GM12873 (cell line): ENCODE measurements around the gene ADAT2.
A peak's percentile ranks its signal among the peaks of the same experiment; 100 is the strongest.

Experiments used
- CTCF ChIP-seq: IDR thresholded peaks from 2 replicates; pipeline ENCODE4 v1.5.1; 2012; ENCODE audit warnings: low read depth, mild to moderate bottlenecking, moderate library complexity, low read length, control low read depth; ENCODE audit not compliant: insufficient read depth; ENCODE audit errors: missing control alignments

The ADAT2 gene

GRCh38 chr6:143431226-143431625 lies 19.3 kb downstream of the ADAT2 start:
- TF ChIP-seq CTCF = no peak

GRCh38 chr6:143429970-143430369 lies 20.5 kb downstream of the ADAT2 start:
- no peak for TF ChIP-seq CTCF

- TF ChIP-seq CTCF = peak; percentile 97
Measured at GRCh38 chr6:143427109-143427817, 23.2 kb downstream of the ADAT2 start.

GRCh38 chr6:143426026-143426425 lies 24.5 kb downstream of the ADAT2 start:
- TF ChIP-seq CTCF = no peak

GRCh38 chr6:143419526-143419925 lies 31.0 kb downstream of the ADAT2 start:
- no peak for TF ChIP-seq CTCF

GRCh38 chr6:143414769-143415168 lies 35.7 kb downstream of the ADAT2 start:
- no peak for TF ChIP-seq CTCF

- TF ChIP-seq CTCF = no peak
Measured at GRCh38 chr6:143410859-143411270, 39.6 kb downstream of the ADAT2 start.

- TF ChIP-seq CTCF = no peak
Measured at GRCh38 chr6:143408787-143409162, 41.7 kb downstream of the ADAT2 start.
